Motor neuron (in vitro differentiated cells): Measurements from ENCODE around the gene VPS51. TPM values are rescaled to one million over a fixed set of nuclear protein-coding genes. Genes with fewer than 3 reads are reported as not detected.
"Not testable (repeated sequence)": the region's sequence is repeated elsewhere in the genome, so short reads cannot be mapped to it uniquely, and the experiment has no call there.

Source experiments
- ATAC-seq, 8 experiments: fragments of 200-7000 bp; cut with Tn5 transposase; replicated peaks in 6 of 8; 2 replicates each; pipeline ENCODE4 v1.8.0; 2021; ENCODE audit warnings: mild to moderate bottlenecking in 8 of 8, moderate library complexity in 8 of 8
- H3K27ac ChIP-seq, 2 donors: fragments of 250-450 bp; sonication (Bioruptor Pico); 2 replicates each; pipeline ENCODE4 v1.9.0; 2021; ENCODE audit warnings: antibody characterized with exemption in 2 of 2, mild to moderate bottlenecking in 2 of 2, moderate library complexity in 1 of 2
- H3K4me1 ChIP-seq, 2 donors: fragments of 250-450 bp; sonication (Bioruptor Pico); replicated peaks in 1 of 2; 2 replicates each; pipeline ENCODE4 v1.6.1; 2021; ENCODE audit warnings: antibody characterized with exemption in 2 of 2, mild to moderate bottlenecking in 2 of 2, moderate library complexity in 1 of 2
- H3K4me3 ChIP-seq, 5 donors: fragments of 250-450 bp; sonication (Bioruptor Pico); 2 replicates each; pipeline ENCODE4 v1.9.0; 2021; ENCODE audit warnings: antibody characterized with exemption in 5 of 5, mild to moderate bottlenecking in 5 of 5, moderate library complexity in 4 of 5
- WGBS, 10 experiments: fragments of 450-650 bp; shearing (Covaris generic); methylation state at CpG; one replicate each; pipeline ENCODE4 v1.0.0; 2022; 5-methylcytosine and 5-hydroxymethylcytosine counted together
- in situ Hi-C, 9 experiments: fragments of 400-800 bp; cut with MboI; loops; one replicate each; pipeline ENCODE4 v1.15.0; 2021; ENCODE audit warnings: low sequenced_read_pairs in 9 of 9, low pct_unique_long_range_greater_than_20kb in 2 of 9; ENCODE audit not compliant: unreplicated experiment in 9 of 9
- total RNA-seq, 8 experiments: library from RNA; unstranded; fragments of 300-600 nt; gene quantifications; 2 replicates each; pipeline versions ENCODE4 v1.2.3 to v1.2.4, GENCODE V29; 2022

The VPS51 gene
- total RNA-seq, 8 experiments from 2014 or later = 58.3 to 137 (median 89.5) TPM

GRCh38 chr11:65147352-65148075 is 51.5 kb downstream of the VPS51 start:
- no peak for ATAC-seq
- no peak overlapping the region for H3K4me3 ChIP-seq
- H3K4me1 ChIP-seq = peaks cover 10 to 16% of the 10 kb centered on the region in 2 donors
- 14 to 100% (median 50%) methylated on average over 1 to 2 of the region's 2 CpGs; no CpG with 5 or more reads in 2 of the 10 experiments for WGBS, 10 experiments
- H3K27ac ChIP-seq = no peak overlapping the region
- in situ Hi-C loops = no loop called here

DNA sequence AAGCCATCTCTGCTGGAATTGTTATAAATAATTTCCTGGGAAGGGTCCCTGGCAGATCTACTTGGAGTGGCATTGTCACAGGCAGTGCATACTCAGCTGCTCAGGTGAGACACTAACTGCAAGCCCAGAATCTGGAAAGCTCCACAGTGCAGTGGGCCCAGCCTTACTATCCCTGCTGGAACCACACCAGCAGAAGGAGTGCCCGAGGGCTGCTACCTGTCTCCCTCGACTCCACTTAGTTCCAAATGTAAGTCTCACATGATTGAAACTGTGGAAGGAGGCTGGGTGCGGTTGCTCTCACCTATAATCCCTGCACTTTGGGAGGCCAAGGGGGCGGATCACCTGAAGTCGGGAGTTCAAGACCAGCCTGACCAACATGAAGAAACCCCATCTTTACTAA is 52.6 kb downstream of the VPS51 start:
- ATAC-seq = no peak
- in situ Hi-C loops = no loop called here
- WGBS, 10 experiments = 90 to 100% (median 98%) methylated on average over 1 to 4 of the region's 5 CpGs; no CpG with 5 or more reads in 6 of the 10 experiments
- Histone ChIP-seq H3K4me3 (no peak overlapping the region), H3K4me1 (peaks cover 10 to 16% of the 10 kb centered on the region in 2 donors), H3K27ac (no peak overlapping the region)

DNA sequence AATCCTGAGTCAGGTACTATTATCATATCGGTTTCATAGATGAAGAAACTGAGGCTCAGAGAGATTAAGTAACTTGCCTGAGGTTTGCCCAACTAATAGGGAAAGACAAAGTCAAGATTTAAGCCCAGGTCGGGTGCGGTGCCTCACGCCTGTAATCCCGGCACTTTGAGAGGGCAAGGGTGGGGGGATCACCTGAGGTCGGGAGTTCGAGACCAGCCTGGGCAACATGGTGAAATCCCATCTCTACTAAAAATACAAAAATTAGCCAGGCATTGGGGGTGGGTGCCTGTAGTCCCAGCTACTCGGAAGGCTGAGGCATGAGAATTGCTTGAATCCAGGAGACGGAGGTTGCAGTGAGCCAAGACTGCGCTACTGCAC is 54.1 kb downstream of the VPS51 start:
- 50 to 100% (median 86%) methylated on average over 1 to 7 of the region's 10 CpGs for WGBS, 10 experiments
- H3K4me3 ChIP-seq, in situ Hi-C loops, ATAC-seq: not testable (repeated sequence)
- Histone ChIP-seq H3K27ac (peak overlapping the region in 1 of 2 donors; percentile 40), H3K4me1 (peaks cover 10 to 16% of the 10 kb centered on the region in 2 donors)

DNA sequence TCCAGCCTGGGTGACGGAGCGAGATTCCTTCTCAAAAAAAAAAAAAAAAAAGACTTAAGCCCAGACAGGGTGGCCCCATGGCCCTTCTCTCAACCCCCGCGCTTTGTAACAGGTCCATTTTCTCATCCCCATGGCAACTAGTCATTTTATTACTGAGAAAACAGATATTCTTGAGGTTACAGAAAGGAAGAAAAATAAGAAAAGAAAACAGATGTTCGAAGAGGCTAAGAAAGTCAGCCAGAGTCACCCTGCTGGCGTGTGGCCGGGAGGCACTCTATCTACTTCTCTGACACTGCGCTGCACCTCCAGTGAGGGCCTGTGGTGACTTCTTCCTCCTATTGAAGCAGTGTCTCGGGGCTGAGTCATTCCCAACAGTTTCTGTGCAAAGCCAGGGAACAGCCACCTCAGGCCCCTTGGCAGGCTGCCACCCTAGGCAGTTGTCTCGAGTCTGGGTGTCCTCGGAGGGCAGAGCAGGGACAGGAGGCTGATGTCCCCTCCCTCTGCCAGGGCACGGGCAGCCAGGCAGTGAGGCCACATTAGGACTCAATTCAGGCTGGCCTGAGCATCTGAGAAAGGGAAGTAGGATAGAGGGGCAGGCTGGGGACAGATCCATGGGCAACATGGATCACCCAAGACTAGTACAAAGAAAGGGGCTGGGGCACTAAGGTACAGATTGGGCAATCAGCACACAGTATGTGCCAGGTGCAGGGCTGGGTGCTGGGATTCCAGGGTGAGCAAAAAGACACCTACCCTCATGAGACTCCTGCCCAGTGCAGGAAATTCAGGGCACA is 54.7 kb downstream of the VPS51 start:
- Histone ChIP-seq H3K4me1 (peaks cover 10 to 16% of the 10 kb centered on the region in 2 donors), H3K4me3 (no peak overlapping the region), H3K27ac (peak overlapping the region; percentile 40 to 68)
- WGBS, 10 experiments = 0 to 48% (median 18%) methylated on average over 1 to 8 of the region's 12 CpGs; no CpG with 5 or more reads in 2 of the 10 experiments
- peak; percentile 74 to 99 (median 98) for ATAC-seq
- in situ Hi-C loops = no loop called here

GRCh38 chr11:65151331-65151899 is 55.4 kb downstream of the VPS51 start:
- H3K4me3 ChIP-seq = no peak overlapping the region
- in situ Hi-C loops = no loop called here
- WGBS, 10 experiments = 43 to 100% (median 79%) methylated on average over 2 to 3 of the region's 3 CpGs; no CpG with 5 or more reads in 1 of the 10 experiments
- H3K4me1 ChIP-seq = peaks cover 10 to 16% of the 10 kb centered on the region in 2 donors
- no peak overlapping the region for H3K27ac ChIP-seq
- ATAC-seq = no peak

DNA sequence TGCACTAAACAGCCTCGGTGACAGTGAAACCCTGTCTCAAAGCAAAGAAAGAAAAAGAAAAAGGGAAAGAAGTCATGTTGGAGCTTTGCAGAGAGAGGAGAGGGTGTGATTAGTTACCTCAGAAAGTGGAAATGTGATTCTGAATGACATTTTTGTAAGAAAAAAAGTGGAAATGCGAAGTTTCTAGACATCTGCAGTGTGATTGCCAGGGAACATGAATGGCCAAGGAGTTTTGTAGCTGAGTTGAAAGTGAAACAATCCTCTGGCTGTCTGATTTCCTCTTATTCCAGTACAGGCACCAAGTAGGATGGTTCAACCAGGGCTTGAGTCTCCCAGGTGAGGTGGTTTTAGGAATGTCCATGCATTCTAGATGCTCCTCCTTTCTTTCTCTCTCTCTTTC is 56.1 kb downstream of the VPS51 start:
- no peak overlapping the region for H3K27ac ChIP-seq
- H3K4me1 ChIP-seq = peaks cover 10 to 16% of the 10 kb centered on the region in 2 donors
- in situ Hi-C loops = no loop called here
- ATAC-seq = no peak
- no peak overlapping the region for H3K4me3 ChIP-seq
- WGBS, 10 experiments = 0 to 100% (median 72%) methylated on average over 1 to 2 of the region's 2 CpGs; no CpG with 5 or more reads in 3 of the 10 experiments

DNA sequence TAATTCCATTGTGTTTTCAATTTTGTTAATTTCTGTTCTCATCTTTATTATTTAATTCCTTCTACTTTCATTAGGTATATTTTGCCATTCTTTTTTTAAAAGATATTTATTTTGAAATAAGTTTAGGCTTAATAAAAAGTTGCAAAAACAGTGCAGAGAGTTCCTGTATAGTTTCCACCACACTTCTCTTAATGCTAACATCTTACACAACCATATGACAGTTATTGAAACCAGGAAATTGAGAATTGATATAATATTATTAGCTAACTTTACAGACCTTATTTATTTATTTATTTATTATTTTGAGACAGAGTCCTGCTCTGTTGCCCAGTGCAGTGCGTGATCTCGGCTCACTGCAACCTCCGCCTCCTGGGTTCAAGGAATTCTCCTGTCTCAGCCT is 60.2 kb downstream of the VPS51 start:
- WGBS, 10 experiments = 90% methylated on average over 3 of the region's 3 CpGs; no CpG with 5 or more reads in 9 of the 10 experiments
- Histone ChIP-seq H3K27ac (no peak overlapping the region), H3K4me3 (no peak overlapping the region), H3K4me1 (peaks cover 0 to 2% of the 10 kb centered on the region in 2 donors)
- in situ Hi-C loops = no loop called here
- ATAC-seq = no peak

GRCh38 chr11:65156926-65157325 is 60.9 kb downstream of the VPS51 start:
- WGBS, 10 experiments = 67 to 100% (median 83%) methylated on average over 1 to 2 of the region's 3 CpGs; no CpG with 5 or more reads in 4 of the 10 experiments
- Histone ChIP-seq H3K4me3 (no peak overlapping the region), H3K4me1 (no peaks in the 10 kb centered on the region), H3K27ac (no peak overlapping the region)
- ATAC-seq = no peak
- in situ Hi-C loops = no loop called here

DNA sequence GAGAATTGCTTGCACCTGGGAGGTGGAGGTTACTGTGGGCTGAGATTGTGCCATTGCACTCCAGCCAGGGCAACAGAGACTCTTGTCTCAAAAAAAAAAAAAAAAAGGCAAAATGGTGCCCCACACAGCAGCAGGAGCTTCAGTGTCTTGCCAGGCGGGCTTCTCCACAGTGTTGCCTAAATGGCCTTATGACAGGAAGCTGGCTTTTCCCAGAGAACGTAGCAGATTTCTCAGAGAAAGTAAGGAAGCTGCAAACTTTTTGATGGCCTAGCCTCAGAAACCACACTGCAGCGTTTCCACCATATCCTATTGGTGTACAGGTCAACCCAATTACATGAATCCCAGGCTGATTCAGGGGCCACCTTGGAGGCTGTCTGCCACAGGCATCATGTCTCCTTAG is 61.3 kb downstream of the VPS51 start:
- 50 to 100% (median 80%) methylated on average over 1 to 3 of the region's 3 CpGs; no CpG with 5 or more reads in 5 of the 10 experiments for WGBS, 10 experiments
- no peaks in the 10 kb centered on the region for H3K4me1 ChIP-seq
- no peak overlapping the region for H3K4me3 ChIP-seq
- no peak for ATAC-seq
- H3K27ac ChIP-seq = no peak overlapping the region
- in situ Hi-C loops = no loop called here

DNA sequence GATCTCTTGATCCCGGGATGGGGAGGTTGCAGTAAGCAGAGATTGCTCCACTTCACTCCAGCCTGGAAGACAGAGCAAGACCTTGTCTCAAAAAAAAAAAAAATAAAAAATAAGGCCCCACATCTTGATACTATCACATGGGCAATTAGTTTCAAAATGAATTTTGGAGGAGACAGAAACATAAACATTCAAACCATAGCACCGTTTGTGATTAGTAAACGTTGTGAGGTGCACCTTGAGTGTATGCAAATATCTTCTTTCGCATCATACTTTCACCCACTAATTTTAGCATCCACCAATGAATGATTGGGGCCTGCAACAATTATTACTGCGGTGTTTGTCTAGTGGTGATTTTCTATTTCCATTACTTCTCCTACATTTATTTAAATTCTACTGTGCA is 63.0 kb downstream of the VPS51 start:
- no peak for ATAC-seq
- WGBS, 10 experiments = 56 to 94% (median 78%) methylated on average over 1 to 5 of the region's 5 CpGs; no CpG with 5 or more reads in 1 of the 10 experiments
- in situ Hi-C loops = no loop called here
- Histone ChIP-seq H3K4me1 (no peaks in the 10 kb centered on the region), H3K4me3 (no peak overlapping the region), H3K27ac (no peak overlapping the region)

DNA sequence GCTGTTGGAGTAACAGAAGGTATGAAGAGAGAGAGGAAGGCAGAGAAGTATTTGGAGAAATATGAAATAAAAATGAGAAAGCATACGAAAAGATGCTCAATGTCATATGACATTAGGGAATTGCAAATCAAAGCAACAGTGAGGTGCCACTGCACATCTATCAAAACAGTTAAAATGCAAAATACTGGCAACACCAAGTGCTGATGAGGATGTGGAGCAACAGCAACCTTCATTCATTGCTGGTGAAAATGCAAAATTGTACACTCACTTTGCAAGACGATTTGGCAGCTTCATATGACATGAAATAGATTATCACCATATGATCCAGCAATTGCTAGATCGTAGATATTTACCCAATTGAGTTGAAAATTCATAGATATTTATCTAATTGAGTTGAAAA is 64.6 kb downstream of the VPS51 start:
- Histone ChIP-seq H3K27ac (no peak overlapping the region), H3K4me1 (no peaks in the 10 kb centered on the region), H3K4me3 (no peak overlapping the region)
- in situ Hi-C loops = no loop called here
- no peak for ATAC-seq
- 12 to 85% (median 54%) methylated on average over 1 to 3 of the region's 3 CpGs for WGBS, 10 experiments
